Stimulated activated naive CD4-positive, alpha-beta T cell treated with Interleukin-2 at 50 U/mL for 16 hours (primary cell): ENCODE results near the gene MRGPRG.
"Not testable (repeated sequence)": the region's sequence is repeated elsewhere in the genome, so short reads cannot be mapped to it uniquely, and the experiment has no call there.

Experiments used
- DNase-seq: peaks from one replicate; lab custom pipeline; 2025; lab: John Stamatoyannopoulos, UW

MRGPRG gene

GRCh38 chr11:3176487-3176886 is 42.1 kb downstream of the MRGPRG start:
- DNase-seq = no peak

- no peak for DNase-seq
Measured at GRCh38 chr11:3175194-3175593, 43.4 kb downstream of the MRGPRG start.

- DNase-seq = no peak
Measured at GRCh38 chr11:3174387-3174786, 44.2 kb downstream of the MRGPRG start.

- DNase-seq = no peak
Measured at GRCh38 chr11:3173795-3174194, 44.8 kb downstream of the MRGPRG start.

GRCh38 chr11:3171931-3172560 is 46.6 kb downstream of the MRGPRG start:
- DNase-seq = no peak

GRCh38 chr11:3170756-3171650 is 47.6 kb downstream of the MRGPRG start:
- no peak for DNase-seq

GRCh38 chr11:3170044-3170755 is 48.4 kb downstream of the MRGPRG start:
- DNase-seq = no peak

GRCh38 chr11:3169255-3170043 is 49.2 kb downstream of the MRGPRG start:
- no peak for DNase-seq

- DNase-seq = not testable (repeated sequence)
Measured at GRCh38 chr11:3168742-3169254, 49.8 kb downstream of the MRGPRG start.
